Fibroblast of lung (primary cell): ENCODE results near the gene SIDT2. TPM values are rescaled to one million over a fixed set of nuclear protein-coding genes. Genes with fewer than 3 reads are reported as not detected.

Experiments used
- DNase-seq, 2 donors: peaks; one replicate each; pipeline versions ENCODE4 v3.0.0 to v3.0.0-alpha.2; 2010; ENCODE audit warnings: low read depth in 2 of 2
- H2AFZ ChIP-seq: 2 replicates; pipeline ENCODE4 v1.5.1; 2012; ENCODE audit warnings: low read length, control low read depth, inconsistent platforms
- H3K27ac ChIP-seq: 2 replicates; pipeline ENCODE4 v1.5.1; 2011; ENCODE audit warnings: low read length, control low read depth; ENCODE audit not compliant: insufficient read depth
- H3K27me3 ChIP-seq: 2 replicates; pipeline ENCODE4 v1.5.1; 2011; ENCODE audit warnings: mild to moderate bottlenecking, low read length; ENCODE audit not compliant: control insufficient read depth, insufficient read depth
- H3K36me3 ChIP-seq: 2 replicates; pipeline ENCODE4 v1.5.1; 2011; ENCODE audit warnings: low read length; ENCODE audit not compliant: control insufficient read depth, insufficient read depth
- H3K4me1 ChIP-seq: 2 replicates; pipeline ENCODE4 v1.5.1; 2011; ENCODE audit warnings: low read length; ENCODE audit not compliant: control insufficient read depth, insufficient read depth; ENCODE audit errors: extremely low read depth
- H3K4me2 ChIP-seq: 2 replicates; pipeline ENCODE4 v1.5.1; 2011; ENCODE audit warnings: low read length, control low read depth; ENCODE audit not compliant: insufficient read depth; ENCODE audit errors: extremely low read depth
- H3K4me3 ChIP-seq, 4 experiments: fragments of 200-600 bp in 1 of 4; sonication (generic) in 1 of 4; replicated peaks in 1 of 4; 2 replicates each; pipeline ENCODE4 v1.5.1; 2011 to 2016; ENCODE audit warnings: low read length in 4 of 4, low read depth in 3 of 4, mild to moderate bottlenecking in 3 of 4, control low read depth in 2 of 4, inconsistent platforms in 1 of 4, mixed read lengths in 1 of 4; ENCODE audit not compliant: insufficient read depth in 1 of 4; ENCODE audit errors: control extremely low read depth in 1 of 4
- H3K79me2 ChIP-seq: 2 replicates; pipeline ENCODE4 v1.5.1; 2012; ENCODE audit warnings: mild to moderate bottlenecking, low read length, inconsistent platforms; ENCODE audit not compliant: control insufficient read depth, insufficient read depth
- H3K9ac ChIP-seq: 2 replicates; pipeline ENCODE4 v1.5.1; 2011; ENCODE audit warnings: mild to moderate bottlenecking, low read length, control low read depth; ENCODE audit not compliant: insufficient read depth
- H3K9me3 ChIP-seq: 2 replicates; pipeline ENCODE4 v1.5.1; 2012; ENCODE audit warnings: low read depth, low read length; ENCODE audit not compliant: control insufficient read depth, insufficient read depth
- H4K20me1 ChIP-seq: 2 replicates; pipeline ENCODE4 v1.5.1; 2011; ENCODE audit warnings: low read length; ENCODE audit not compliant: control insufficient read depth, insufficient read depth; ENCODE audit errors: extremely low read depth
- EZH2 ChIP-seq: IDR thresholded peaks from 2 replicates; pipeline ENCODE4 v1.5.1; 2012; ENCODE audit warnings: low read length, control low read depth, mild to moderate bottlenecking; ENCODE audit errors: missing control alignments
- polyA plus RNA-seq, 2 donors: library from polyadenylated mRNA; depleted of rRNA in 1 of 2; stranded (reverse) in 1 of 2; unstranded in 1 of 2; fragments of >200 nt; gene quantifications; 2 replicates each; pipeline ENCODE4 v1.2.1, GENCODE V29; 2011 to 2012; ENCODE audit warnings: missing spikeins in 1 of 2
- total RNA-seq: library from RNA; depleted of rRNA; stranded (reverse); fragments of >200 nt; gene quantifications from 2 replicates; pipeline ENCODE4 v1.2.1, GENCODE V29; 2014
- TF ChIP-seq, protein P1 (sequence below), 2 donors: IDR thresholded peaks in 1 of 2; conservative IDR thresholded peaks in 1 of 2; 1 replicate in 1 of 2; 2 replicates in 1 of 2; pipeline ENCODE4 v1.5.1; 2011 to 2012; ENCODE audit warnings: low read length in 2 of 2, control low read depth in 1 of 2, inconsistent platforms in 1 of 2, low read depth in 1 of 2, mild to moderate bottlenecking in 1 of 2

SIDT2 gene
- total and polyA plus RNA-seq, 2 donors (not counting 1 experiment from before 2014, with no cell fraction given): 23.5 to 27.2 TPM

DNA sequence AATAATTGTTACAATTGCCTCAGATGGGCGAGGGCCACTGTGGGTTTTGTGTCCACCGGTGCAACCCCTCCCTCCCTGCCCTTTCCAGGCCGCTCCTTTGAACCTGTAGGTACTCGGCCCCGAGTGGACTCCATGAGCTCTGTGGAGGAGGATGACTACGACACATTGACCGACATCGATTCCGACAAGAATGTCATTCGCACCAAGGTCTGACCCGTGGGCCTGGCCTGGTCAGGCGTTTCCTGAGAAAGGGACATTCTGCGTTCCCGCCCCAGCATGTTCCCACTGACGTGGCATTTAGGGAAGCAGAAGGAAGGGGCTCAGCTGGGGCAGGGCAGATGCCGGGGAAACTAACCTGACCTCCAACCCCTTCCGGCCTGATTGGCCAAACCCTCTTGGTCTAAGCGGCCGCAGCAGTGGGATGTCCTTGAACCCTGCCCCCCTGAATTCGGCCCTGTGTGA is 10.1 kb downstream of the SIDT2 start:
- no peak overlapping the region for H3K27ac ChIP-seq
- DNase-seq: no peak
- H3K27me3 ChIP-seq: no peaks in the 10 kb centered on the region
- no peak overlapping the region for H3K9ac ChIP-seq
- H3K4me2 ChIP-seq: no peak overlapping the region
- no peak overlapping the region for H2AFZ ChIP-seq
- no peaks in the 10 kb centered on the region for H4K20me1 ChIP-seq
- no peaks in the 10 kb centered on the region for H3K4me1 ChIP-seq
- H3K4me3 ChIP-seq: no peak overlapping the region
- H3K9me3 ChIP-seq: no peaks in the 10 kb centered on the region
- no peaks in the 10 kb centered on the region for H3K79me2 ChIP-seq
- peaks cover 23% of the 10 kb centered on the region for H3K36me3 ChIP-seq
- TF ChIP-seq EZH2: no peak
- TF ChIP-seq, protein P1, sequence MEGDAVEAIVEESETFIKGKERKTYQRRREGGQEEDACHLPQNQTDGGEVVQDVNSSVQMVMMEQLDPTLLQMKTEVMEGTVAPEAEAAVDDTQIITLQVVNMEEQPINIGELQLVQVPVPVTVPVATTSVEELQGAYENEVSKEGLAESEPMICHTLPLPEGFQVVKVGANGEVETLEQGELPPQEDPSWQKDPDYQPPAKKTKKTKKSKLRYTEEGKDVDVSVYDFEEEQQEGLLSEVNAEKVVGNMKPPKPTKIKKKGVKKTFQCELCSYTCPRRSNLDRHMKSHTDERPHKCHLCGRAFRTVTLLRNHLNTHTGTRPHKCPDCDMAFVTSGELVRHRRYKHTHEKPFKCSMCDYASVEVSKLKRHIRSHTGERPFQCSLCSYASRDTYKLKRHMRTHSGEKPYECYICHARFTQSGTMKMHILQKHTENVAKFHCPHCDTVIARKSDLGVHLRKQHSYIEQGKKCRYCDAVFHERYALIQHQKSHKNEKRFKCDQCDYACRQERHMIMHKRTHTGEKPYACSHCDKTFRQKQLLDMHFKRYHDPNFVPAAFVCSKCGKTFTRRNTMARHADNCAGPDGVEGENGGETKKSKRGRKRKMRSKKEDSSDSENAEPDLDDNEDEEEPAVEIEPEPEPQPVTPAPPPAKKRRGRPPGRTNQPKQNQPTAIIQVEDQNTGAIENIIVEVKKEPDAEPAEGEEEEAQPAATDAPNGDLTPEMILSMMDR (conservative IDR thresholded peaks at IDR 0.05 in 1 of 2, IDR thresholded peaks at IDR 0.05 in 1 of 2; ENCODE audit: low read depth in 1 of 2, low read length in 2 of 2): no peak

DNA sequence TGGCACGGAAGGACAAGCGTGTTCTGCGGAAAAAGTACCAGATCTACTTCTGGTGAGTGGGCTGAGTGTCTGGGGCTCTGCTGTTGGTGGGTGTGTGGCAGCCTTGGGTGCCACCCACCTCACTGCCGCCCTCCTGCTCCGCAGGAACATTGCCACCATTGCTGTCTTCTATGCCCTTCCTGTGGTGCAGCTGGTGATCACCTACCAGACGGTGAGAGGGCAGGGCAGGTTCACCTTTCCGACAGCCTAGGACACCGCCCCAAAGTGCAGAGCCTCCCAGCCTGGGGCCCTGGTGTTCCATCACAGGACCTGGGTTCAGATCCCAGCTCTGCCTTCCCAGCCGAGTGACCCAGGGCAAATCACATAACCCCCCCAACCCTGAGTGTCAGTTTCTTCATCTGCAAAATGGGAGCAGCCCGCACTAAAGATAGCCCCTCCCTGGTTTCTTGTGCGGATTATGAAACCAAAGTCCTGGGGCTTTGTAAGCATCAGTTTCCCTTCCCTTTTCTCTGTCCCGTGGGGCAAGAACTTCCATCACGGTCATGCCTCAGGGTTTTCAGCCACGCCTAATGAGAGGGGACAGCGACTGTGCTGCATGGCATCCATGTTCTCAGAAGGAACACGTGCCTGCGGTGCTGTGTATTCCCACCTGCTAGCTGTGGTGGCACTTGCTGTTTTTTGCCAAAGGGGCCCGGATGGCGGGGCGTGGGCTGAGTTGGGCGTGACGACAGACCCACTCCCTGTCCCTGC is 10.8 kb downstream of the SIDT2 start:
- Histone ChIP-seq H2AFZ (no peak overlapping the region), H4K20me1 (no peaks in the 10 kb centered on the region), H3K27me3 (no peaks in the 10 kb centered on the region), H3K4me2 (no peak overlapping the region), H3K4me3 (no peak overlapping the region), H3K27ac (no peak overlapping the region), H3K79me2 (no peaks in the 10 kb centered on the region), H3K9me3 (no peaks in the 10 kb centered on the region), H3K36me3 (peaks cover 23% of the 10 kb centered on the region), H3K4me1 (no peaks in the 10 kb centered on the region), H3K9ac (no peak overlapping the region)
- DNase-seq: no peak
- TF ChIP-seq EZH2: no peak
- TF ChIP-seq, protein P1 (conservative IDR thresholded peaks at IDR 0.05 in 1 of 2, IDR thresholded peaks at IDR 0.05 in 1 of 2; ENCODE audit: low read depth in 1 of 2, low read length in 2 of 2): no peak

DNA sequence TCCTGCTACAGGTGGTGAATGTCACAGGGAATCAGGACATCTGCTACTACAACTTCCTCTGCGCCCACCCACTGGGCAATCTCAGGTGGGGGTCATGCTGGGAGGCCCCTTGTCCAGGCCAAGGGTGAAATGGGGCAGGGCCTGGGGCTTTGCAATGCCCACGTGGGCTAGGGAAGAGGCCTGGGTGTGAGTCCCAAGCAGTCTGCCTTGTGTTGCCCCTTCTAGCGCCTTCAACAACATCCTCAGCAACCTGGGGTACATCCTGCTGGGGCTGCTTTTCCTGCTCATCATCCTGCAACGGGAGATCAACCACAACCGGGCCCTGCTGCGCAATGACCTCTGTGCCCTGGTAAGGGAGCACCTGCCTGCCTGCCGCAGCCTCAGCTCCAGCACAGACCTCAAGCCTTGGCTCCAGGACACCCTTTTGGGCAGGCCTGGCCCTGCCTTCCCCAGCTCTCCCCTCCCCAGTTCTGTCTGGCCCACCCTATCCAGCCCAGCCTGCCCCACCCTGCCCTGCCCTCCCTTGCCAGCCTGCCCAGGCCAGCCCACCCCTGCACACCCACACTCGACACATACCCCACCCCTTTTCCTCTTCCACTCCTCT is 11.5 kb downstream of the SIDT2 start:
- TF ChIP-seq EZH2: no peak
- TF ChIP-seq, protein P1 (conservative IDR thresholded peaks at IDR 0.05 in 1 of 2, IDR thresholded peaks at IDR 0.05 in 1 of 2; ENCODE audit: low read depth in 1 of 2, low read length in 2 of 2): no peak
- H3K4me2 ChIP-seq: no peak overlapping the region
- no peaks in the 10 kb centered on the region for H3K4me1 ChIP-seq
- H3K27ac ChIP-seq: no peak overlapping the region
- DNase-seq: no peak
- H3K4me3 ChIP-seq: no peak overlapping the region
- no peaks in the 10 kb centered on the region for H3K9me3 ChIP-seq
- no peaks in the 10 kb centered on the region for H3K27me3 ChIP-seq
- no peak overlapping the region for H2AFZ ChIP-seq
- peaks cover 23% of the 10 kb centered on the region for H3K36me3 ChIP-seq
- no peaks in the 10 kb centered on the region for H4K20me1 ChIP-seq
- no peaks in the 10 kb centered on the region for H3K79me2 ChIP-seq
- H3K9ac ChIP-seq: no peak overlapping the region
